ENCODE measurements around the gene ZRANB1.
"Not testable (repeated sequence)": the region's sequence is repeated elsewhere in the genome, so short reads cannot be mapped to it uniquely, and the experiment has no call there.

Gene ZRANB1

GRCh38 chr10:124985162-124985561 lies 43.2 kb downstream of the ZRANB1 start:
- Histone ChIP-seq H3K4me3 (no peak overlapping the region), H3K27ac (no peak overlapping the region)
- TF ChIP-seq CTCF (IDR thresholded peaks at IDR 0.05) = no peak
- no peak for DNase-seq (ENCODE audit: low spot score)

- no peak for TF ChIP-seq CTCF (IDR thresholded peaks at IDR 0.05)
- Histone ChIP-seq H3K27ac (no peak overlapping the region), H3K4me3 (no peak overlapping the region)
- no peak for DNase-seq (ENCODE audit: low spot score)
Measured at GRCh38 chr10:124987788-124988187, 45.9 kb downstream of the ZRANB1 start.

GRCh38 chr10:124988753-124989152 lies 46.8 kb downstream of the ZRANB1 start:
- not testable (repeated sequence) for DNase-seq (ENCODE audit: low spot score)

GRCh38 chr10:124989526-124989925 lies 47.6 kb downstream of the ZRANB1 start:
- DNase-seq (ENCODE audit: low spot score) = no peak
- TF ChIP-seq CTCF (IDR thresholded peaks at IDR 0.05) = no peak
- peak overlapping the region in 1 of 2 donors; percentile 9 for H3K27ac ChIP-seq
- H3K4me3 ChIP-seq = no peak overlapping the region

More at GRCh38 chr10:124988753-124989152, 46.8 kb downstream of the ZRANB1 start:
- not testable (repeated sequence) for H3K27ac ChIP-seq, H3K4me3 ChIP-seq

GRCh38 chr10:124990671-124991625 lies 49.0 kb downstream of the ZRANB1 start:
- DNase-seq (ENCODE audit: low spot score) = no peak
- H3K27ac ChIP-seq = peak overlapping the region; percentile 13
- no peak for TF ChIP-seq CTCF (IDR thresholded peaks at IDR 0.05)
- H3K4me3 ChIP-seq = no peak overlapping the region

- TF ChIP-seq CTCF (IDR thresholded peaks at IDR 0.05) = no peak
- H3K4me3 ChIP-seq = no peak overlapping the region
- DNase-seq (ENCODE audit: low spot score) = no peak
- H3K27ac ChIP-seq = peak overlapping the region in 1 of 2 donors; percentile 13
Measured at GRCh38 chr10:124991835-124992234, 49.9 kb downstream of the ZRANB1 start.

- DNase-seq (ENCODE audit: low spot score) = no peak
- peak overlapping the region in 1 of 2 donors; percentile 49 for H3K27ac ChIP-seq
- no peak overlapping the region for H3K4me3 ChIP-seq
- TF ChIP-seq CTCF (IDR thresholded peaks at IDR 0.05) = peak; percentile 68
Measured at GRCh38 chr10:124992462-124993344, 50.8 kb downstream of the ZRANB1 start.

Data from coronary artery (tissue), 2 donors.